Astrocyte of the spinal cord (primary cell): Measurements from ENCODE around the gene TIPIN.
A peak's percentile ranks its signal among the peaks of the same experiment; 100 is the strongest.

ENCODE experiments used
- DNase-seq: peaks from one replicate; pipeline ENCODE4 v3.0.0; 2011; ENCODE audit warnings: low read depth, low spot score
- H3K4me3 ChIP-seq: 2 replicates; pipeline ENCODE4 v1.5.1; 2011; ENCODE audit warnings: low read depth, mild to moderate bottlenecking, low read length, moderate library complexity
- in situ Hi-C: cut with HindIII; loops from 2 replicates; pipeline ENCODE4 v1.10.0; 2017; ENCODE audit warnings: low sequenced_read_pairs
- TF ChIP-seq, protein P1 (sequence below): IDR thresholded peaks from 2 replicates; pipeline ENCODE4 v1.5.1; 2012; ENCODE audit warnings: low read depth, mild to moderate bottlenecking, low read length, inconsistent platforms

Gene TIPIN

DNA sequence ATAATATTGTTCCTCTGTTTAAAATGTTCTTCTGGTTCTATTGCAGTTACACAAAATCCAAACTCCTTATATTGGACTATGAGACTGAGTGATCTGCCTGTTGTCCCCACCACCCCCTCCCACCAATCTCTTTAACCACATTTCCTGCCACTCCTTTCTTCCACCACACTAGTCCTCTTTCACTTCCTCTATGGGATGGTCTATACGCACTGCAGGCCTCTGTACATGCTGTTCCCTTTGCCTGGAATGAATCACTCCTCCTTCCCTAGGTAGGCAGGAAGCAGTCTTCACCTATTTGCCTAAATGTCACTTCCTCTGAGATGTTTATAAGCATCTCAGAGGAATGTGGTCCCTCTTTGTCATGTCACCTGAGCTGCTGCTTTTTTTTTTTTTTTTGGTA, 34.2 kb upstream of the TIPIN start:
- in situ Hi-C loops = no loop called here
- H3K4me3 ChIP-seq = no peak overlapping the region
- no peak for DNase-seq
- TF ChIP-seq, protein P1, sequence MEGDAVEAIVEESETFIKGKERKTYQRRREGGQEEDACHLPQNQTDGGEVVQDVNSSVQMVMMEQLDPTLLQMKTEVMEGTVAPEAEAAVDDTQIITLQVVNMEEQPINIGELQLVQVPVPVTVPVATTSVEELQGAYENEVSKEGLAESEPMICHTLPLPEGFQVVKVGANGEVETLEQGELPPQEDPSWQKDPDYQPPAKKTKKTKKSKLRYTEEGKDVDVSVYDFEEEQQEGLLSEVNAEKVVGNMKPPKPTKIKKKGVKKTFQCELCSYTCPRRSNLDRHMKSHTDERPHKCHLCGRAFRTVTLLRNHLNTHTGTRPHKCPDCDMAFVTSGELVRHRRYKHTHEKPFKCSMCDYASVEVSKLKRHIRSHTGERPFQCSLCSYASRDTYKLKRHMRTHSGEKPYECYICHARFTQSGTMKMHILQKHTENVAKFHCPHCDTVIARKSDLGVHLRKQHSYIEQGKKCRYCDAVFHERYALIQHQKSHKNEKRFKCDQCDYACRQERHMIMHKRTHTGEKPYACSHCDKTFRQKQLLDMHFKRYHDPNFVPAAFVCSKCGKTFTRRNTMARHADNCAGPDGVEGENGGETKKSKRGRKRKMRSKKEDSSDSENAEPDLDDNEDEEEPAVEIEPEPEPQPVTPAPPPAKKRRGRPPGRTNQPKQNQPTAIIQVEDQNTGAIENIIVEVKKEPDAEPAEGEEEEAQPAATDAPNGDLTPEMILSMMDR = no peak

DNA sequence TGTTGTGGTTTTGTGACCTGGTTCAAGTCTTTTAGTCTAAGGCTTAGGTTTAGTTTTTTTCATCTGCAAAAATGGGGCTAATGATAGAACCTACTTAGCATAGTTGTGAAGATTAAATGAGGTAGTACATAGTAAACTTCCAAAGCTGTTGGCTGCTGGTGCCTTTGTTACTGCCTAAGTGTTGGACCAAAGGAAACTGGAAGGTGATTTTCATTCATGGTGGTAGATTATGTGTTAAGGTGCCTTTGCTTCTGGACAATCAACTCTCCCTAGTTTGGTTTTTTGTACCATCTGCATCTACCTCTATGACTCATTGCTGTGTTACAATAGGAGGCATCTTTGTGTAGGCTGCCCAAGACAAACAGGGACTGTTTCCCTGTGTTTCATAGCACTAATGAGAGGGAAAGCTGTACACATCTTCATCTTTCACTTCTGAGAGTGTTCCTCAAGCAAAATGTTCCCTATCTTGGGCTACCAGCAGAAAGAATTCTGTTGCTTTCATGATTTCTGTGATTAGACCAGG, 33.4 kb upstream of the TIPIN start:
- H3K4me3 ChIP-seq = no peak overlapping the region
- TF ChIP-seq, protein P1 = no peak
- no peak for DNase-seq
- in situ Hi-C loops = no loop called here

DNA sequence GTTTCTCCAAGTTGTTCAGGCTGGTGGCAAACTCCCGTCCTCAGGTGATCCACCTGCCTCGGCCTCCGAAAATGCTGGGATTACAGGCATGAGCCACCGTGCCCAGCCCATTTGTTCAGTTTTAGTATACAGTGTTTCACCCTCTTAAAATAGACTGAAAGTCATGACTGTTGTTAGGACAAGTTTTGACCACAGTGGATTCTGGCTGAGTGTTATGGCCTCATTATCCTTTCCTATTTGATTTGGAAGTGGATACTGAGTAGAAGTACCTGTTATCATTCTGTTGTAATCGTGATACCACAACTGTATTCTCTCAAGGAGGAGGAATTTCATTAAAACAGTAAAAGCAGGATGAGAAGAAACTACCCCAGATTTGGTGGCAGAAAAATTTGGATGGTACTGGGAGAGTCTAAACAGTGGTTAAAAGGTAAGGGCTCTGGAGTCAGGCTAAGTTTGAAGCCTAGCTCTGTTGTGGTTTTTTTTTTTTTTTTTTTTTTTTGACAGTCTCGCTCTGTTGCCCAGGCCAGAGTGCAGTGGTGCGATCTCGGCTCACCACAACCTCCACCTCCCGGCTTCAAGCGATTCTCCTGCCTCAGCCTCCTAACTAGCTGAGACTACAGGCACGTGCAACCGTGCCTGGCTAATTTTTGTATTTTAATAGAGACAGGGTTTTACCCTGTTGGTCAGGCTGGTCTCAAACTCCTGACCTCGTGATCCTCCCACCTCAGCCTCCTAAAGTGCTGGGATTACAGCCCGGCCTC, 32.8 kb upstream of the TIPIN start:
- no peak overlapping the region for H3K4me3 ChIP-seq
- TF ChIP-seq, protein P1 = no peak
- in situ Hi-C loops = no loop called here
- DNase-seq = no peak

DNA sequence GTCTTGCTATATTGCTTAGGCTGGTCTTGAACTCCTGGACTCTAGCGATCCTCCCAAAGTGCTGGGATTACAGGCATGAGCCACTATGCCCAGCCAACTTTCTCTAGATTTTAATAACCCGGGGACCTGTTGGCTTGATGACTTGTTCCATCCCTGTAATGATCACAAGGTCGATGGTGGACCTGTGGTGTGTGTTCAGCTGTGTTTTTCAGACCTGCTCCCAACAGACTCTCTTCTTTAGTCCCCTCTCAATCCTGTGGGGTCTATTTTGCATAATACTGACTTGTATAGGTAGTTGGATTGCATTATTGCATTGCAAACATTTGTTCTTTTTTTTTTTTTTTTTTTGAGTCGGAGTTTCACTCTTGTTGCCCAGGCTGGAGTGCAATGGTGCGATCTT, 32.1 kb upstream of the TIPIN start:
- in situ Hi-C loops = no loop called here
- H3K4me3 ChIP-seq = peak overlapping the region; percentile 83
- TF ChIP-seq, protein P1 = no peak
- no peak for DNase-seq

DNA sequence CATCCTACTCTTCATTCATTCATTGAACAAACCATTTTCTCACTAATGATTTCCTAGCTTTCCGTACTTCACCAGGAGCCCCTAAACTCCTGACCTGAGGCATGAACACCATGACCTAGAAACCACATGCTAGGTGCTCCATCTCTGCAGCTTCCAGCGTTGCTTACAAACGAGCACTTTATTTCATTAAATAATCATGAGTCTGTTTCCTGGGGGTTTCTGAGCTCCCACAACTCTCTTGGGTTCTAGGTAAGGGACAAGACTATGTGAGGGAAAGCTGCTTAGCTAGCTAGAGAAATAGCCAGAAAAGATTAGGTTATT, 31.5 kb upstream of the TIPIN start:
- in situ Hi-C loops = no loop called here
- peak overlapping the region; percentile 83 for H3K4me3 ChIP-seq
- TF ChIP-seq, protein P1 = no peak
- DNase-seq = no peak

DNA sequence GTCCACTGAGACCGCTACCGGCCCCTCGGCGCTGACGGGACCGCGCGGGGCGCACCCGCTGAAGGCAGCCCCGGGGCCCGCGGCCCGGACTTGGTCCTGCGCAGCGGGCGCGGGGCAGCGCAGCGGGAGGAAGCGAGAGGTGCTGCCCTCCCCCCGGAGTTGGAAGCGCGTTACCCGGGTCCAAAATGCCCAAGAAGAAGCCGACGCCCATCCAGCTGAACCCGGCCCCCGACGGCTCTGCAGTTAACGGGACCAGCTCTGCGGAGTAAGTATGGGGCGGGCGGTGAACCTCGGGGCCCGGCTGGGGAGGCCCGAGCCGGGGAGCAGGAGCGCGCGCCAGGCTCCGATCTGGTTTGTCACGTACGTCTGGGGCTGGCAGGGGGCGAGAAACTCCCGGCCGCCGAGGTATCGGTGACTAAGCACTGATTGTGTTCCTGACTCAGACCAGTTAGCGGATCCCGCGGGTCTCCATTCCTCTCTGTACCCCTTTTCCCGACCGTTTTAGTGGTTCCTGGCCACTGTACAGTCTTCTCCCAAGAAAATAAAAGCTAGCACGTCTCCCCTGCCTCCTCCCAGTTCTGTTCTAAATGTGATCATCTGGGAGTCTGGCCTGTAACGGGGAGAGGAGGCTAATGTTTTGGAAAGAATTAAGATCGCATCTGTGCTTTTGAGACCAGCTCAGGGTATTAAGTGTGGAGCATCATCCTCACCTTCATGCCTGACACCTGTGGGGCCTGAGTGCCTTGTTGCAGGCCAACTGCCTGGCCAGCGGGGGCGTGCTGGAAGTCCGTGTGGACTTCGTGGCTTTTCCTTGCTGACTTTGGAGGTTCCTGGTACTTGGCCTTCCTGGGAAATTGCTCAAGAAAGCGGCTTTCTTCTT, 30.9 kb upstream of the TIPIN start:
- peak overlapping the region; percentile 83 for H3K4me3 ChIP-seq
- TF ChIP-seq, protein P1 = peak; percentile 46
- peak; percentile 76 for DNase-seq
- in situ Hi-C loops = no loop called here
